Measurements from ENCODE around the gene OBP2A.

Gene OBP2A

GRCh38 chr9:135567311-135567710, 21.4 kb downstream of the OBP2A start:
- no peak for DNase-seq (ENCODE audit: low read depth)
- H3K4me3 ChIP-seq (ENCODE audit: low read depth, low read length), result no peak overlapping the region

GRCh38 chr9:135568026-135568425, 22.1 kb downstream of the OBP2A start:
- DNase-seq (ENCODE audit: low read depth), result no peak
- no peak overlapping the region for H3K4me3 ChIP-seq (ENCODE audit: low read depth, low read length)

- H3K4me3 ChIP-seq (ENCODE audit: low read depth, low read length), result no peak overlapping the region
- DNase-seq (ENCODE audit: low read depth), result no peak
Measured at GRCh38 chr9:135570456-135570855, 24.5 kb downstream of the OBP2A start.

- DNase-seq (ENCODE audit: low read depth), result no peak
- no peak overlapping the region for H3K4me3 ChIP-seq (ENCODE audit: low read depth, low read length)
Measured at GRCh38 chr9:135572233-135572632, 26.3 kb downstream of the OBP2A start.

GRCh38 chr9:135573124-135573523, 27.2 kb downstream of the OBP2A start:
- no peak overlapping the region for H3K4me3 ChIP-seq (ENCODE audit: low read depth, low read length)
- no peak for DNase-seq (ENCODE audit: low read depth)

GRCh38 chr9:135574331-135574730, 28.4 kb downstream of the OBP2A start:
- H3K4me3 ChIP-seq (ENCODE audit: low read depth, low read length), result no peak overlapping the region
- DNase-seq (ENCODE audit: low read depth), result no peak

GRCh38 chr9:135574943-135575342, 29.0 kb downstream of the OBP2A start:
- DNase-seq (ENCODE audit: low read depth), result no peak
- no peak overlapping the region for H3K4me3 ChIP-seq (ENCODE audit: low read depth, low read length)

- no peak overlapping the region for H3K4me3 ChIP-seq (ENCODE audit: low read depth, low read length)
- no peak for DNase-seq (ENCODE audit: low read depth)
Measured at GRCh38 chr9:135575995-135576631, 30.2 kb downstream of the OBP2A start.

- H3K4me3 ChIP-seq (ENCODE audit: low read depth, low read length), result no peak overlapping the region
- DNase-seq (ENCODE audit: low read depth), result no peak
Measured at GRCh38 chr9:135577256-135577655, 31.3 kb downstream of the OBP2A start.

GRCh38 chr9:135579356-135579755, 33.4 kb downstream of the OBP2A start:
- H3K4me3 ChIP-seq (ENCODE audit: low read depth, low read length), result no peak overlapping the region
- DNase-seq (ENCODE audit: low read depth), result no peak

GRCh38 chr9:135579889-135580660, 34.1 kb downstream of the OBP2A start:
- DNase-seq (ENCODE audit: low read depth), result no peak

GRCh38 chr9:135580664-135581380, 34.9 kb downstream of the OBP2A start:
- no peak overlapping the region for H3K4me3 ChIP-seq (ENCODE audit: low read depth, low read length)
- DNase-seq (ENCODE audit: low read depth), result no peak

More at GRCh38 chr9:135579889-135580660, 34.1 kb downstream of the OBP2A start:
- no peak overlapping the region for H3K4me3 ChIP-seq (ENCODE audit: low read depth, low read length)

- H3K4me3 ChIP-seq (ENCODE audit: low read depth, low read length), result no peak overlapping the region
Measured at GRCh38 chr9:135581636-135582426, 35.9 kb downstream of the OBP2A start.

GRCh38 chr9:135582541-135582940, 36.6 kb downstream of the OBP2A start:
- no peak for DNase-seq (ENCODE audit: low read depth)
- H3K4me3 ChIP-seq (ENCODE audit: low read depth, low read length), result no peak overlapping the region

More at GRCh38 chr9:135581636-135582426, 35.9 kb downstream of the OBP2A start:
- no peak for DNase-seq (ENCODE audit: low read depth)

- H3K4me3 ChIP-seq (ENCODE audit: low read depth, low read length), result no peak overlapping the region
- no peak for DNase-seq (ENCODE audit: low read depth)
Measured at GRCh38 chr9:135582966-135583687, 37.2 kb downstream of the OBP2A start.

GRCh38 chr9:135583688-135584011, 37.7 kb downstream of the OBP2A start:
- no peak overlapping the region for H3K4me3 ChIP-seq (ENCODE audit: low read depth, low read length)
- DNase-seq (ENCODE audit: low read depth), result no peak

- no peak for DNase-seq (ENCODE audit: low read depth)
- no peak overlapping the region for H3K4me3 ChIP-seq (ENCODE audit: low read depth, low read length)
Measured at GRCh38 chr9:135584371-135584770, 38.4 kb downstream of the OBP2A start.

- DNase-seq (ENCODE audit: low read depth), result no peak
Measured at GRCh38 chr9:135584934-135585333, 39.0 kb downstream of the OBP2A start.

GRCh38 chr9:135586601-135587109, 40.7 kb downstream of the OBP2A start:
- no peak overlapping the region for H3K4me3 ChIP-seq (ENCODE audit: low read depth, low read length)
- no peak for DNase-seq (ENCODE audit: low read depth)

More at GRCh38 chr9:135584934-135585333, 39.0 kb downstream of the OBP2A start:
- no peak overlapping the region for H3K4me3 ChIP-seq (ENCODE audit: low read depth, low read length)
